GM12801 (cell line): ENCODE results near the gene PCDHGB6.

Source experiments
- CTCF ChIP-seq: IDR thresholded peaks from one replicate; pipeline ENCODE4 v1.5.1; 2011; ENCODE audit warnings: control low read depth; ENCODE audit not compliant: insufficient read length; ENCODE audit errors: extremely low read depth

The PCDHGB6 gene

DNA sequence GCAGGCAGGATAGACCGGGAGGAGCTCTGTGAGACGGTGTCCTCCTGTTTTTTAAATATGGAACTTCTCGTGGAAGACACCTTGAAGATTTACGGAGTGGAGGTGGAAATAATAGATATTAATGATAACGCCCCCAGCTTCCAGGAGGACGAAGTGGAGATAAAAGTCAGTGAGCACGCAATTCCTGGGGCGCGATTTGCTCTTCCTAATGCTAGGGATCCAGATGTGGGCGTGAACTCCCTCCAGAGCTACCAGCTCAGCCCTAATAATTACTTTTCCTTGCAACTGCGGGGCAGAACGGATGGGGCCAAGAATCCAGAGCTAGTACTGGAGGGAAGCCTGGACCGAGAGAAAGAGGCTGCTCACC is 13.7 kb downstream of the PCDHGB6 start:
- no peak for TF ChIP-seq CTCF

DNA sequence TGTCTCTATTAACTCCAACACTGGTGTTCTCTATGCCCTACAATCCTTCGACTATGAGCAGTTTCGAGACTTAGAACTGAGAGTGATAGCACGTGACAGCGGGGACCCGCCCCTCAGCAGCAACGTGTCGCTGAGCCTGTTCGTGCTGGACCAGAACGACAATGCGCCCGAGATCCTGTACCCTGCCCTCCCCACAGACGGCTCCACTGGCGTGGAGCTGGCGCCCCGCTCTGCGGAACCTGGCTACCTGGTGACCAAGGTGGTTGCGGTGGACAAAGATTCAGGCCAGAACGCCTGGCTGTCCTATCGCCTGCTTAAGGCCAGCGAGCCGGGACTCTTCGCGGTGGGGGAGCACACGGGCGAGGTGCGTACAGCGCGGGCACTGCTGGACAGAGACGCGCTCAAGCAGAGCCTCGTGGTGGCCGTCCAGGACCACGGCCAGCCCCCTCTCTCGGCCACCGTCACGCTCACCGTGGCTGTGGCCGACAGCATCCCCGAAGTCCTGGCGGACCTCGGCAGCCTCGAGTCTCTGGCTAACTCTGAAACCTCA is 15.0 kb downstream of the PCDHGB6 start:
- TF ChIP-seq CTCF, result no peak

DNA sequence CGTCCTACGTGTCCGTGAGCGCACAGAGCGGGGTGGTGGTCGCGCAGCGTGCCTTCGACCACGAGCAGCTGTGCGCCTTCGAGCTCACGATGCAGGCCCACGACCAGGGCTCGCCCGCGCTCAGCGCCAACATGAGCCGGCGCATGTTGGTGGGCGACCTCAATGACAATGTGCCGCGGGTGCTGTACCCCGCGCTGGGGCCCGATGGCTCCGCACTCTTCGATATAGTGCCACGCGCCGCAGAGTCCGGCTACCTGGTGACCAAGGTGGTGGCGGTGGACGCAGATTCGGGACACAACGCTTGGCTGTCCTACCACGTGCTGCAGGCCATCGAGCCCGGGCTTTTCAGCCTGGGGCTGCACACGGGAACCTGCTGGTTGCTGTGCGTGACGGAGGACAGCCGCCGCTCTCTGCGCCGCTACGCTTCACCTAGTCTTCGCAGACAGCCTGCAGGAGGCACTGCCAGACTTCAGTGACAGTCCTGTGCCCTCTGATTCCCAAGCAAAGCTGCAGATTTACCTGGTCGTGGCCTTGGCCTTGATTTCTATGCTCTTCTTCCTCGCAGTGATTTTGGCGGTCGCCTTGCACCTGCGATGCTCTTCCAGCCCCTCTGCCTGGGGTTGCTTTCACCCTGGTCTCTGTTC is 20.1 kb downstream of the PCDHGB6 start:
- no peak for TF ChIP-seq CTCF

- TF ChIP-seq CTCF, result no peak
These were observed 22.7 kb downstream of the PCDHGB6 start, which contains the start of gene PCDHGA12 for GRCh38 chr5:141430332-141431113. Gene PCDHGA12 (plus strand): TSS chr5:141430507. CDS start chr5:141430760, 253 bp downstream.

GRCh38 chr5:141431286-141431685 is 23.5 kb downstream of the PCDHGB6 start:
- TF ChIP-seq CTCF, result no peak

DNA sequence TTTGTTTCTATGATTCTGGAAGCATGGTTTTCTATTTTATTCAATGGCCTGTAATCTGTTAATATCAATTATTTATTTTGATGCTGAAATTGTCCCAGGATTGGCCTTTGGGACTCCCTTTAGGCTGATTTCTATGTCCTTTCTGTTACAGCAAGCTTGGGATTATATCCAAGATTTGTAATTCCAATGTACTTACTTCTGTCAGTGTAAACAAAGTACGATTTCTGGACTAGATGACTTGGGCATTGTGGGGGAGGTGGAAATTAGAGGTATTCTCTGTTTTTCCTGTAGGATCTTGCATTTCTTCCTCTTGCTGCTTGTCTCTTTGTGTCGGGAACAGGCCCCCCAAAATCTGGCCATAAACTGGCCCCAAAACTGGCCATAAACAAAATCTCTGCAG is 26.2 kb downstream of the PCDHGB6 start:
- no peak for TF ChIP-seq CTCF

GRCh38 chr5:141437221-141437620 is 29.4 kb downstream of the PCDHGB6 start:
- TF ChIP-seq CTCF, result no peak
